HCT116 (cell line): Measurements from ENCODE around the gene EEF1B2.

ENCODE experiments used
- EZH2 ChIP-seq: fragments of 200-600 bp; sonication (generic); IDR thresholded peaks from 2 replicates; pipeline ENCODE4 v1.6.1; 2017; ENCODE audit warnings: antibody characterized with exemption, mixed run types
- EZH2phosphoT487 ChIP-seq: fragments of 200-600 bp; IDR thresholded peaks from 2 replicates; pipeline ENCODE4 v1.6.1; 2018; ENCODE audit warnings: antibody characterized with exemption, borderline replicate concordance
- POLR2A ChIP-seq: IDR thresholded peaks from 2 replicates; pipeline ENCODE4 v1.7.0; 2011; ENCODE audit warnings: borderline replicate concordance; ENCODE audit not compliant: insufficient read depth, insufficient read length; ENCODE audit errors: extremely low read depth
- POLR2AphosphoS5 ChIP-seq: IDR thresholded peaks from 2 replicates; pipeline ENCODE4 v1.6.1; 2011; ENCODE audit warnings: mild to moderate bottlenecking, low read depth, low read length, moderate library complexity
- RAD21 ChIP-seq: IDR thresholded peaks from 2 replicates; pipeline ENCODE4 v1.6.1; 2012; ENCODE audit warnings: low read depth, mild to moderate bottlenecking
- REST ChIP-seq: IDR thresholded peaks from 2 replicates; pipeline ENCODE4 v1.6.1; 2012; ENCODE audit warnings: low read depth
- SIN3A ChIP-seq: IDR thresholded peaks from 2 replicates; pipeline ENCODE4 v1.6.1; 2012; ENCODE audit warnings: low read depth
- TCF7L2 ChIP-seq: IDR thresholded peaks from 2 replicates; pipeline ENCODE4 v1.7.0; 2011; ENCODE audit warnings: borderline replicate concordance, inconsistent platforms; ENCODE audit not compliant: insufficient read depth, insufficient read length; ENCODE audit errors: extremely low read depth
- TF ChIP-seq, protein P1 (sequence below), 3 experiments: fragments of 200-600 bp in 1 of 3; sonication (generic) in 1 of 3; IDR thresholded peaks in 2 of 3; conservative IDR thresholded peaks in 1 of 3; 2 replicates each; pipeline ENCODE4 v1.5.1; 2012 to 2017; ENCODE audit warnings: low read depth in 2 of 3, low read length in 2 of 3, antibody characterized with exemption in 1 of 3, borderline replicate concordance in 1 of 3, control low read depth in 1 of 3, mild to moderate bottlenecking in 1 of 3, mixed read lengths in 1 of 3, mixed run types in 1 of 3, moderate library complexity in 1 of 3; ENCODE audit not compliant: insufficient read depth in 1 of 3
- TF ChIP-seq, protein P2 (sequence below): IDR thresholded peaks from 2 replicates; pipeline ENCODE4 v1.6.1; 2012

- TF ChIP-seq, protein P1, sequence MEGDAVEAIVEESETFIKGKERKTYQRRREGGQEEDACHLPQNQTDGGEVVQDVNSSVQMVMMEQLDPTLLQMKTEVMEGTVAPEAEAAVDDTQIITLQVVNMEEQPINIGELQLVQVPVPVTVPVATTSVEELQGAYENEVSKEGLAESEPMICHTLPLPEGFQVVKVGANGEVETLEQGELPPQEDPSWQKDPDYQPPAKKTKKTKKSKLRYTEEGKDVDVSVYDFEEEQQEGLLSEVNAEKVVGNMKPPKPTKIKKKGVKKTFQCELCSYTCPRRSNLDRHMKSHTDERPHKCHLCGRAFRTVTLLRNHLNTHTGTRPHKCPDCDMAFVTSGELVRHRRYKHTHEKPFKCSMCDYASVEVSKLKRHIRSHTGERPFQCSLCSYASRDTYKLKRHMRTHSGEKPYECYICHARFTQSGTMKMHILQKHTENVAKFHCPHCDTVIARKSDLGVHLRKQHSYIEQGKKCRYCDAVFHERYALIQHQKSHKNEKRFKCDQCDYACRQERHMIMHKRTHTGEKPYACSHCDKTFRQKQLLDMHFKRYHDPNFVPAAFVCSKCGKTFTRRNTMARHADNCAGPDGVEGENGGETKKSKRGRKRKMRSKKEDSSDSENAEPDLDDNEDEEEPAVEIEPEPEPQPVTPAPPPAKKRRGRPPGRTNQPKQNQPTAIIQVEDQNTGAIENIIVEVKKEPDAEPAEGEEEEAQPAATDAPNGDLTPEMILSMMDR (IDR thresholded peaks at IDR 0.05 in 2 of 3, conservative IDR thresholded peaks at IDR 0.05 in 1 of 3; ENCODE audit: borderline replicate concordance in 1 of 3, insufficient read depth in 1 of 3, low read depth in 2 of 3, low read length in 2 of 3), result no peak
- no peak for TF ChIP-seq TCF7L2
- TF ChIP-seq EZH2, result no peak
- TF ChIP-seq REST, result no peak
- TF ChIP-seq EZH2phosphoT487, result no peak
- no peak for TF ChIP-seq POLR2AphosphoS5
- no peak for TF ChIP-seq POLR2A
- TF ChIP-seq, protein P2, sequence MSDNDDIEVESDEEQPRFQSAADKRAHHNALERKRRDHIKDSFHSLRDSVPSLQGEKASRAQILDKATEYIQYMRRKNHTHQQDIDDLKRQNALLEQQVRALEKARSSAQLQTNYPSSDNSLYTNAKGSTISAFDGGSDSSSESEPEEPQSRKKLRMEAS, result no peak
- TF ChIP-seq SIN3A, result no peak
- TF ChIP-seq RAD21, result no peak
Measured at GRCh38 chr2:206160807-206161179, 1.1 kb downstream of the EEF1B2 start.
